Astrocyte of the cerebellum (primary cell): ENCODE measurements around the gene CYB561.

ENCODE experiments used
- DNase-seq: peaks from one replicate; pipeline ENCODE4 v3.0.0-alpha.2; 2011; ENCODE audit warnings: low read depth
- H3K4me3 ChIP-seq: 2 replicates; pipeline ENCODE4 v1.5.1; 2011; ENCODE audit warnings: mild to moderate bottlenecking, low read depth, low read length, moderate library complexity
- in situ Hi-C: cut with HindIII; loops from 2 replicates; pipeline ENCODE4 v1.10.0; 2017; ENCODE audit warnings: low sequenced_read_pairs
- TF ChIP-seq, protein P1 (sequence below): IDR thresholded peaks from 2 replicates; pipeline ENCODE4 v1.5.1; 2012; ENCODE audit warnings: low read length, low read depth, moderate library complexity, mild to moderate bottlenecking; ENCODE audit errors: missing control alignments

Gene CYB561

GRCh38 chr17:63436523-63437110 is 9.5 kb downstream of the CYB561 start:
- H3K4me3 ChIP-seq = no peak overlapping the region
- in situ Hi-C loops = no loop called here
- no peak for DNase-seq
- TF ChIP-seq, protein P1, sequence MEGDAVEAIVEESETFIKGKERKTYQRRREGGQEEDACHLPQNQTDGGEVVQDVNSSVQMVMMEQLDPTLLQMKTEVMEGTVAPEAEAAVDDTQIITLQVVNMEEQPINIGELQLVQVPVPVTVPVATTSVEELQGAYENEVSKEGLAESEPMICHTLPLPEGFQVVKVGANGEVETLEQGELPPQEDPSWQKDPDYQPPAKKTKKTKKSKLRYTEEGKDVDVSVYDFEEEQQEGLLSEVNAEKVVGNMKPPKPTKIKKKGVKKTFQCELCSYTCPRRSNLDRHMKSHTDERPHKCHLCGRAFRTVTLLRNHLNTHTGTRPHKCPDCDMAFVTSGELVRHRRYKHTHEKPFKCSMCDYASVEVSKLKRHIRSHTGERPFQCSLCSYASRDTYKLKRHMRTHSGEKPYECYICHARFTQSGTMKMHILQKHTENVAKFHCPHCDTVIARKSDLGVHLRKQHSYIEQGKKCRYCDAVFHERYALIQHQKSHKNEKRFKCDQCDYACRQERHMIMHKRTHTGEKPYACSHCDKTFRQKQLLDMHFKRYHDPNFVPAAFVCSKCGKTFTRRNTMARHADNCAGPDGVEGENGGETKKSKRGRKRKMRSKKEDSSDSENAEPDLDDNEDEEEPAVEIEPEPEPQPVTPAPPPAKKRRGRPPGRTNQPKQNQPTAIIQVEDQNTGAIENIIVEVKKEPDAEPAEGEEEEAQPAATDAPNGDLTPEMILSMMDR = no peak

DNA sequence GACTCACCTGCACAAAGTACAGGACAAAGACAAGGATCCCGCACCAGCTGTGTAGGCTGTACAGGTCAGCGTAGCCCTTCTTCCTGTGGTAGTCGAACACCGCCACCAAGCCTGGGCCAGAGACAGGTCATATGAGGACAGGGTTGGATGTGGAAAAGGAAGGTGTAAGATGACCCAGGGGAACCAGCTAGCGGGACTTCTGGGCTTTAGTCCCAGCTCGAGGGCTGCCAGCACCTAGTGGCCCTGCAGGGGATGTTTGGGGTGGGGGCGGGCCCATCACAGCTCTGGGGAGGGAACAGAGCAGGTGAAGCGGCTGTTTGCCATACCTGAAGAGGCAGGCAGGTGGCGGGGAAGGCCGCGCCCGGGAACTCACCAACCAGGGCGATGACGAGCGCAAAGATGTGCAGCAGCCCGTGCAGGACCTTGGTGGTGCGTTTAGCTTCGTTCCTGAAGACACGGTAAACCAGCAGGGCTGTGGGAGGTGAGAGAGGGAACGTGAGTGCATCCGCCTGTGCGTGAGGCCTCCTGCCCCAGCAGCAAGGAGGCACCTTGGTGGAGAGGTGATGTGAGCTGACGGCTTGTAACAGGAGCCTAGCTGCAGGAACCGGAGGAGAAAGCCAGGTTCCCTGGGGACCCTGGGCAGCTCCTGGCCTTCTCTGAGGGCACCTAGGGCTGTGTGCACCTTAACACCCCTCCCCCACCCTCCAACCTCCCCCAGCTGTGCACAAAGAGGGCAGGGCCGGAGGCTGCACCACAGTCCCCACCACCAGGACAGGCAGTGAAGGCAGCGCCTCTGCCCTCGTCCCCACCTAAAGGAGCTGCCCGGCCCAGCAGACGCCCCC is 10.2 kb downstream of the CYB561 start:
- in situ Hi-C loops = no loop called here
- DNase-seq = no peak
- H3K4me3 ChIP-seq = no peak overlapping the region
- TF ChIP-seq, protein P1 = no peak

DNA sequence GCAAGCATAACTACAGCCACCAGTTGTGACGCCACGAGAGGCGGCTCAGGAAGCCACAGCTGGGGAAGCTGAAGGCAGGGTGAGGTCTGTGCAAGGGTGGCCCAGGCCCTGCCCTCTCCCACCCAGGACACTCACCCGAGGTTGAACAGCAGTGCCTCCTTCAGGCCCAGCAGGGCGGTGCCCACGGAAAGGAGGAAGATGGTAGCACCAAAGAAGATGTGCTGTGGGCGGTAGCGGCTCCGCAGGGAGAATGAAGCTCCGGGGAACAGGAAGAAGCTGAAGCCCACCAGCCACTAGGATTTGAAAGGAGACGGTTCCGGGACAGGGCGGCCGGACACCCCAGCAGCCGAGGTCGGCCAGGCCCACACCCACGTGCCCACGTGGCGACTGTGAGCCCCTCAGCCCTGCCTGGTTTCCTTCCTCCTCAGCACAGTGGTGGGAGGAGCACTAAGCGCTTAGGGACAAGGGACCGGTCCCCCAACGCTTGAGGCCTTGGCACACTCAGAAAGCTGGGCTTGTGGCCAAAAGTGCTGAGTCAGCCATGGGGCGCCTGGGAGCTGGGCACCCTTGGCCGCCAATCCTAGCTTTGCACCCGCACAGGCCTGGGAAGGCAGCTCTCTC is 11.0 kb downstream of the CYB561 start:
- DNase-seq = no peak
- TF ChIP-seq, protein P1 = no peak
- in situ Hi-C loops = no loop called here
- H3K4me3 ChIP-seq = no peak overlapping the region

DNA sequence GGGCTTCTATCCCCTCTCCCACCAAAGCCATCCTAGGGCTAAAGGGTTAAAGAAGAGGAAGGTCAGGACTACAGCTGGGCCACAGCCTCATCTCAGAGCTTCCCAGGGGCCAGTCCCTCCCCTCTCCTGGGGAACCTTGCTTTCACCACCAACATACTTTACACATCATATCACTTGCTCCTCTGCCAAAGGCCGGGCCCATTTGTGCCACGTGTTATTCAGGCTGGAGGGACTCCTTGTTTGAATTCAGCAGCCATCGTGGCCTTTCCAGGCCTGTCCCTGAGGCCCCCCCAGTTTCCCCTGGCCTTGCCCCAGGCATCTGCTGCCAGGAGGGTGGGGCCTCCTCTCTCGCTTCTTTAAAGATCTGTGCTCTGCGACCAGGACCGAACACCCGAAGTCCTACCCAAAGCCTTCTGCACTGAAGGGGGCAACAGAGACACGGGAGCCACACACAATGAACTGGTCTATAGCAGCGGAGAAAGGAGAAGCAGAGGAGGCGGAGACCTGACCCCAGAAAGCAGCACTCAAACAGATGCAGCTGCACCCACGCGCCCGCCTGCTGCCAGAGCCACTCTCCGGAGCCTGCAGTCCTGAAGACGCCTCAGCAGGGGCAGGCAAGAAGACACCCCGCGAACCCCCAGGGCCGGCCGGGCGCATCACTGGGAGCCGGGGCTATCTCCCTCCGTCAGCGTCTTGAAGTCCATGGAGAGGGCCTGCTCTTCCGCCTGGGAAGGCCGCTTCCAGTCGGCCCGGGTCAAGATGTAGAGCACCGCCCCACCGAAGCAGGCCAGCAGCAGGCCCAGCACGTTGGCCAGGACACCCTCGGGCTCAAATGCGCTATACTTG is 12.1 kb downstream of the CYB561 start:
- peak; percentile 89 for DNase-seq
- no peak overlapping the region for H3K4me3 ChIP-seq
- TF ChIP-seq, protein P1 = no peak
- in situ Hi-C loops = no loop called here

- in situ Hi-C loops = no loop called here
- no peak overlapping the region for H3K4me3 ChIP-seq
- peak; percentile 64 for DNase-seq
- TF ChIP-seq, protein P1 = no peak
These were observed 13.9 kb downstream of the CYB561 start for GRCh38 chr17:63431939-63432804.
